Measurements from ENCODE around the gene MBTPS1.

DNA sequence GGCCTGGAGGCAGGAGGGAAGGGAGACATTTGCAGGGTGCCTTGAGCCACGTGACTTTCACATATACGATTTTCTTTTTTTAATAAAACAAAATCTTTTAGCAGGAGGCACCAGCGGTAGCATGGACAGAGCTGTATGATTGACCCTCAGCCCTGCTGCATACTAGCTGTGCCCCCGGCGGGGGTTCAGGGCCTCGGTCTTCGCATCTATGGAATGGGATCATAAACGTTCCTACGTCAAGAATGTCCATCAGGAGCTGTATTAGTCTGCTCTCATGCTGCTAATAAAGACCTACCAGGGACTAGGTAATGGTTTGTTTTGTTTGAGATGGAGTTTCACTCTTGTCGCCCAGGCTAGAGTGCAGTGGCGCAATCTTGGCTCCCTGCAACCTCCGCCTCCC lies 101.3 kb downstream of the MBTPS1 start:
- TF ChIP-seq CTCF (IDR thresholded peaks at IDR 0.05), result no peak
- no peak for TF ChIP-seq NR3C1 (IDR thresholded peaks at IDR 0.05)
- no peak for TF ChIP-seq POLR2A (IDR thresholded peaks at IDR 0.05; ENCODE audit: low read length)
- TF ChIP-seq CEBPB (IDR thresholded peaks at IDR 0.05), result no peak
- TF ChIP-seq JUNB (IDR thresholded peaks at IDR 0.05), result no peak
- no peak for TF ChIP-seq SMC3 (IDR thresholded peaks at IDR 0.05)
- TF ChIP-seq NFE2L2 (conservative IDR thresholded peaks at IDR 0.05; ENCODE audit: low read length), result no peak
- no peak for TF ChIP-seq RFX5 (IDR thresholded peaks at IDR 0.05)
- TF ChIP-seq BHLHE40 (IDR thresholded peaks at IDR 0.05; ENCODE audit: low read depth, low read length), result no peak
- no peak for TF ChIP-seq ESRRA (IDR thresholded peaks at IDR 0.05; ENCODE audit: borderline replicate concordance, low read length)
- no peak for TF ChIP-seq TP53 (CRISPR knock-in tag; IDR thresholded peaks at IDR 0.05)
